Memory B cell (primary cell): ENCODE results near the gene ACP3.
"Not testable (repeated sequence)": the region's sequence is repeated elsewhere in the genome, so short reads cannot be mapped to it uniquely, and the experiment has no call there.

Experiments
- ATAC-seq: fragments of 150-1000 bp; cut with Tn5 transposase; 2 replicates; pipeline ENCODE4 v1.10.0; 2021; ENCODE audit warnings: low read depth, mild to moderate bottlenecking, moderate library complexity
- DNase-seq, 2 donors: peaks; one replicate each; pipeline ENCODE4 v3.0.0; 2022; ENCODE audit warnings: low spot score in 2 of 2
- H3K27ac Mint-ChIP-seq: one replicate; pipeline ENCODE4 v1.8.0; 2022; ENCODE audit warnings: mild to moderate bottlenecking, moderate library complexity, mixed read lengths
- H3K27me3 Mint-ChIP-seq: one replicate; pipeline ENCODE4 v1.8.0; 2022; ENCODE audit warnings: mixed read lengths
- H3K36me3 Mint-ChIP-seq: one replicate; pipeline ENCODE4 v1.8.0; 2022; ENCODE audit warnings: mild to moderate bottlenecking, mixed read lengths
- H3K4me1 Mint-ChIP-seq: one replicate; pipeline ENCODE4 v1.8.0; 2022; ENCODE audit warnings: mixed read lengths
- H3K4me3 Mint-ChIP-seq: one replicate; pipeline ENCODE4 v1.8.0; 2022; ENCODE audit warnings: mild to moderate bottlenecking, moderate library complexity, mixed read lengths
- H3K9me3 Mint-ChIP-seq: one replicate; pipeline ENCODE4 v1.8.0; 2022; ENCODE audit warnings: mixed read lengths

ACP3 gene

GRCh38 chr3:132396255-132396654 is 79.0 kb downstream of the ACP3 start:
- ATAC-seq (no peak), DNase-seq (no peak)
- Mint-ChIP-seq H3K27ac (no peak overlapping the region), H3K27me3 (no peaks in the 10 kb centered on the region), H3K4me1 (peaks cover 2% of the 10 kb centered on the region), H3K4me3 (no peak overlapping the region), H3K9me3 (peaks cover 2% of the 10 kb centered on the region), H3K36me3 (no peaks in the 10 kb centered on the region)

DNA sequence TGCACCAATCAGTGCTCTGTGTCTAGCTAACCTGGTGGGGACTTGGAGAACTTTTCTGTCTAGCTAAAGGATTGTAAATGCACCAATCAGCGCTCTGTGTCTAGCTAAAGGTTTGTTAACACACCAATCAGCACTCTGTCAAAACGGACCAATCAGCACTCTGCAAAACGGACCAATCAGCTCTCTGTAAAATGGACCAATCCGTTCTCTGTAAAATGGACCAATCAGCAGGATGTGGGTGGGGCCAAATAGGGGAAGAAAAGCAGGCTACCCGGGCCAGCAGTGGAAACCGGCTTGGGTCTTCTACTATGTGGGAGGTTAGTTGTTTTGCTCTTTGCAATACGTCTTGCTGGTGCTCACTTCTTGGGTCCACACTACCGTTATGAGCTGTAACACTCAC is 79.6 kb downstream of the ACP3 start:
- DNase-seq, result not testable (repeated sequence)

GRCh38 chr3:132399054-132399929 is 82.1 kb downstream of the ACP3 start:
- Mint-ChIP-seq H3K27ac (no peak overlapping the region), H3K4me3 (no peak overlapping the region), H3K4me1 (peaks cover 5% of the 10 kb centered on the region), H3K36me3 (no peaks in the 10 kb centered on the region), H3K27me3 (no peaks in the 10 kb centered on the region), H3K9me3 (peaks cover 2% of the 10 kb centered on the region)
- DNase-seq, result no peak
- ATAC-seq, result peak; percentile 45

More for the DNA sequence above, 79.6 kb downstream of the ACP3 start:
- H3K4me1 Mint-ChIP-seq, H3K36me3 Mint-ChIP-seq, H3K27ac Mint-ChIP-seq, H3K9me3 Mint-ChIP-seq, H3K4me3 Mint-ChIP-seq, ATAC-seq, H3K27me3 Mint-ChIP-seq: not testable (repeated sequence)

GRCh38 chr3:132401255-132401654 is 84.0 kb downstream of the ACP3 start:
- ATAC-seq (no peak), DNase-seq (no peak)
- Mint-ChIP-seq H3K36me3 (no peaks in the 10 kb centered on the region), H3K4me3 (no peak overlapping the region), H3K9me3 (no peaks in the 10 kb centered on the region), H3K27me3 (no peaks in the 10 kb centered on the region), H3K4me1 (peaks cover 14% of the 10 kb centered on the region), H3K27ac (no peak overlapping the region)

GRCh38 chr3:132404276-132404675 is 87.1 kb downstream of the ACP3 start:
- Mint-ChIP-seq H3K4me1 (peaks cover 19% of the 10 kb centered on the region), H3K27me3 (no peaks in the 10 kb centered on the region), H3K27ac (no peak overlapping the region), H3K4me3 (no peak overlapping the region), H3K36me3 (no peaks in the 10 kb centered on the region), H3K9me3 (no peaks in the 10 kb centered on the region)
- no peak for DNase-seq
- ATAC-seq, result no peak

DNA sequence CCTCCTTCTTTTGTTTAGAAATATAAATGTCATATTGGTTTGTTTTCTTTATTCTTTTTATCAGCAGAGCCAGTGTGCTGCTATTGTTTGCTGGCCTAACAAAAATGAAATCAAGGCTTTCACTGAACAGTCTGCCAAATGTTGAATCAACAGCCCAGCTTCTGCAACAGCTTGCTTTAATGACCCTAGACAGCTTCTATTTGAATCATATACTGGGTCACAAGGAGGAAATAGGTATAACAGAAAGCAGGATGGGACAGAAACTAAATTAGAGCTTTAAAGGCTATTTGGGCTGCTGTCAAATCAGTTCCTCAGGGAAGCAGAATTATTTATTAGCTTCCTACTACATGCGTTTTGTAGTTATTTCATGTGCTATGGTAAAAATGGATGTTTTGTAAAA is 88.0 kb downstream of the ACP3 start:
- no peaks in the 10 kb centered on the region for H3K36me3 Mint-ChIP-seq
- ATAC-seq (no peak), DNase-seq (no peak)
- no peaks in the 10 kb centered on the region for H3K9me3 Mint-ChIP-seq
- H3K27ac Mint-ChIP-seq, result no peak overlapping the region
- no peak overlapping the region for H3K4me3 Mint-ChIP-seq
- peaks cover 19% of the 10 kb centered on the region for H3K4me1 Mint-ChIP-seq
- no peaks in the 10 kb centered on the region for H3K27me3 Mint-ChIP-seq

- no peaks in the 10 kb centered on the region for H3K36me3 Mint-ChIP-seq
- no peak overlapping the region for H3K27ac Mint-ChIP-seq
- H3K27me3 Mint-ChIP-seq, result no peaks in the 10 kb centered on the region
- ATAC-seq (no peak), DNase-seq (no peak)
- no peak overlapping the region for H3K4me3 Mint-ChIP-seq
- H3K4me1 Mint-ChIP-seq, result peaks cover 19% of the 10 kb centered on the region
- H3K9me3 Mint-ChIP-seq, result no peaks in the 10 kb centered on the region
Measured at GRCh38 chr3:132405609-132406299, 88.5 kb downstream of the ACP3 start.

DNA sequence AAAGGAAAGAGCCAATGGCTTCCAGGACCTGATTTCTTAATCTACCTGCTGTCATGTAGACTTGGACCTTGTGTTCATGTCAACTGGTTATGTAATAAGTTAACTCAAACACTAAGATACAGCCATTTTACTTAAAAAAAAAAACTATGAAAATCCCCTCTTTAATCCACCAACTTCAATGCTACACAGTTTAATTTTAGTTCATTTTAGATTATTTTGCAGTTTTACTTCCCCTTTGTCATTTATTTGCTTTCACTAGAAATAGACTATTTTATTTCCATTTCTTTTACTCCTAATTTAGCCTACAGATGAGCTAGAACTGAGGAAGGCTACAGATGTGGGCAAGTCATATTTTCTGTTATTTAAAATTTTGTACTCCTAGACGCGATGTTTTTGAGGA is 89.4 kb downstream of the ACP3 start:
- H3K4me3 Mint-ChIP-seq, result peak overlapping the region; percentile 19
- H3K4me1 Mint-ChIP-seq, result peaks cover 15% of the 10 kb centered on the region
- ATAC-seq (peak; percentile 75), DNase-seq (no peak)
- H3K36me3 Mint-ChIP-seq, result no peaks in the 10 kb centered on the region
- no peaks in the 10 kb centered on the region for H3K27me3 Mint-ChIP-seq
- no peak overlapping the region for H3K27ac Mint-ChIP-seq
- H3K9me3 Mint-ChIP-seq, result no peaks in the 10 kb centered on the region

DNA sequence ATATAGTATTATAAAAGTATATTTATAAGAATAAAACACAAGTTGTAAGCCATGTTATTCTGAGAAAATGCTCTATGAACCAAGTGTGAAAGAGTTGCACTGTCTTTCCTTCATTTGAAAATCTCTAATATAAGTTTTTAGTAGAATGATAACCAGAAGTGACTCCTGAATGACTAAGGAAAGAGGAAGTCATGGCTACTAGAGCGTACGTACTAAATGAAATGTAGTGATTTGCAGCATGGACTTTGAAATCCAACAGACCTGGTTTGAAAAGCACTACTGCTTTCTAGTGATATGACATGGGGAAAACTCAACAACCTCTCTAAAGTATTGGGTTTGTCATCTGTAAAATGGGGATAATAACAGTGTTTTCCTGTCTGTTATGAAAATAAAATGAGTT is 89.8 kb downstream of the ACP3 start:
- Mint-ChIP-seq H3K4me1 (peaks cover 14% of the 10 kb centered on the region), H3K36me3 (no peaks in the 10 kb centered on the region), H3K4me3 (no peak overlapping the region), H3K9me3 (no peaks in the 10 kb centered on the region), H3K27ac (no peak overlapping the region), H3K27me3 (no peaks in the 10 kb centered on the region)
- ATAC-seq (peak; percentile 84), DNase-seq (peak in 1 of 2 donors; percentile 8)
